NCI-H748 (cell line): Measurements from ENCODE around the gene ULBP2.
"Not testable (repeated sequence)": the region's sequence is repeated elsewhere in the genome, so short reads cannot be mapped to it uniquely, and the experiment has no call there.

Experiments used
- DNase-seq: peaks from one replicate; lab custom pipeline; 2025; ENCODE audit not compliant: unreplicated experiment; lab: John Stamatoyannopoulos, UW

Gene ULBP2

DNA sequence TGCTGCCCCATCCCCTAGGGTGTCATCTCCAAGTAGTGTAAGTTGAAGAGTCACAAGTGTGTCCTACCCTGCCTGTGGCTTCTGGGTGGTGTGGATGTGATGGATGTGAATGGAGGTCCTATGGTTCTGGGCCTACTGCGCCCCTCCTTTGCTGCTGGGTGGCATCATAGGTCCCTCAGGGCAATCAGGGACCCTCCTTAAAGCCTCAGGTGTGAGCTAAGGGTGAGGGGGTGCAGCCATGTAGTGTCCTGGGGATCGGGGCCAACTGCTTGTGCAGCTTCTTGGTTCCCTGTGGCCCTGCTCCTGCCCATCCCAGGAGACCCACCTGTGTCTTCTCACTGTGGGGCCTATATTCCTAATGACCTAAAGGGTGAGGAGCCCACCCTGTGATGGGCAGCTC lies 24.5 kb downstream of the ULBP2 start:
- not testable (repeated sequence) for DNase-seq

DNA sequence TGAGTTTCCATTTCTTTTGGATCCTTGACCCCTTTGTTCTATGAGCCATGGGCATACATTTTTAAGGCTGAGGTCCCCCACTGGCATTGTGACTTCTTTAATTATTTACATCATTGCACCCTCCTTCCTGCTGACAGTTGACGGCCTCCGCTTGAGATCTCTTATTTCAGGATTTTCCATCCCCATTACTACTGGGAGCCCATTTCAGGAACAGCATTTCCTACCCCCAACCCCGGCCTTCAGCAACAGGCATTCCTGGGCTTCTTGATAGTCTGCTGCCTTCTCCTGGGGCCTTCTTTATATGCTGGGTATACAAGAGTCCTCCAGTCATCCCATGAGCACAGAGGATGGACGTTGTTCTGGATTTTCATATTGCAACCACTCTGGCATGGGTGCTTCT lies 25.8 kb downstream of the ULBP2 start:
- no peak for DNase-seq

DNA sequence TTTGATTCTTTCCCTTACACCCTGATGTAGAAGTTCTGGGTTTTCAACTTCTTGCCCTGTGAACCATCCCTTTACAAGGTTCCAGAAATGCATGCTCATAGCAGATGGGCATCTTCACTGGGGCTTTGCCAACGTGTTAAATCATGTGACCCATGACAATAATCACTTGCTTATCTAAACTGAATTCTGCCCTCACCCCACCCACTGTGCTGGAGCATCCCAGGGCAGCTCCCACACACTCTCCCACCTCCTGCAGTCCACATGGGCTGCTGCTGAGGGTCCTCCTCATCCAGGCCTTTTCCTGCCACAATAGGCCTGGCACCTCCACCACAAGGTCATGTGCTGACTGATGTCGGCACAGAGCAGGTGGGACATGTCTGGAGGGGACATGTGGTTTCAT lies 26.2 kb downstream of the ULBP2 start:
- DNase-seq: not testable (repeated sequence)

DNA sequence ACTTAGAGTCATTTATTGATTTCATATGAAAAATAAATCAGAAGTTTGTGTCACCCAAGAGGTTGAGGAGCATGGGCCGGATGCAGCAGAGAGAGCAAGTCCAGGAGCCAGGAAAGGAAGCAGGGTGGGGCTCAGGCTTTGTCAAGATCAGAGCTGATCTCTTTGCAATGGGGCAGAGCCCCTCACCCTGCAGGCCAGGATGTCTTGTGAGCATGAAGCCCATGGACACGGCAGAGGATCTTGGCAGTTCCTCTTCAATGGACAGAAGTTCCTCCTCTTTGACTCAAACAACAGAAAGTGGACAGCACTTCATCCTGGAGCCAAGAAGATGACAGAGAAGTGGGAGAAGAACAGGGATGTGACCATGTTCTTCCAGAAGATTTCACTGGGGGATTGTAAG lies 27.1 kb downstream of the ULBP2 start:
- not testable (repeated sequence) for DNase-seq

DNA sequence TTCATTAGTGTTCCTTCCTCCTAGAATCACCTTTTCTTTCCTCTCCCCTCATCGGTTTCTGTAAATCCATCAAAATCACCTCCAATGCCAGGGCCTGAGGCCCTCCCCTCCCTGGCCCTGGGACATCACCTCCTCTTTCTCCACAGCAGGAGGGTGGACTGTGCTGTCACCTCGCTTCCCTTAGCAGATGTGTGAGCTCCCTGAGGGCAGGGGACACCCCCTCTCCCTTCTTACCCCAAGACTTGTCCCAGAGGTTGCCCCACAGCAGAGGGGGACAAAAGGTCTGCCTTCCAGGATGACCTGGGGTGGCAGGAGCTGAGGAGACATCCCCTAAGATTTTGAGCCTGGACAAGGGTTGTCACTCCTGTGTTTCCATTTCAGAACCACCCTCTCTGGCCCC lies 27.8 kb downstream of the ULBP2 start:
- DNase-seq: no peak

DNA sequence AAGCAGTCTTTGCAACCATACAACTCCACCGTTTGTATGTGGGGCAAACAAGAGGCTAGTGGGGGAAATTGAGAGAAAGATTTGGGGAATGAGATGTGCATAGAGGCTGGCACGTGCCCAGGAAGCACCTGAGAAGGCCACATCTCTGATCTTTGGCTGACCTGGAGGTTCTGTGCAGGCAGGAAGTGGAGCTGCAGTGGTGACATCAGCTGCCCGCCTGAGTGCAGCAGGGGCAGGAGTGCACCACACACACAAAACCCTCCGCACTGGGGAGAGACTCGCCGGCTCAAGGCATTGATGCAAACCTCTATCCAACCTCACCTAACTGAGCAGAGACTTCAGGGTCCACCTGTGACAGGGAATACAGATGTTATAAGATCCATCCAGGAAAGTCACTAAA lies 32.6 kb downstream of the ULBP2 start:
- not testable (repeated sequence) for DNase-seq

DNA sequence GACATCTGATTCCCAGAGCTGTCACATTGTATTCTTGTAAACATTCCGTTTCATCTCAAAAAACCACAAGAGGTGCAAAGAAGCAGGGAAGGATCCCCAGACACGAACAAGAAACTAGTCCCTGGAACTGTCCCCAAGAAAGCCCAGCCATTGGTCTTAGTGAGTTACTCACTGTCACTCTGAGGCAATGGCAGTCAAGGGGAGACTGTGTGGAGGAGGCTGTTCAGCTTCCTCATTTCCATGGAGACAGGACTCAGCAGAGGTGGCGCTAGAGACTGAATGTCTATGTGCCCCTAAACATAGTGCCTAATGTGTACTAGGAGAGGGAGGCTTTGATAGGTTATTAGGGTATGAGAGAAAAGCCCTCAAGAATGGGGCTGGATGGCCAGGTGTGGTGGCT lies 33.0 kb downstream of the ULBP2 start:
- DNase-seq: peak; percentile 24

DNA sequence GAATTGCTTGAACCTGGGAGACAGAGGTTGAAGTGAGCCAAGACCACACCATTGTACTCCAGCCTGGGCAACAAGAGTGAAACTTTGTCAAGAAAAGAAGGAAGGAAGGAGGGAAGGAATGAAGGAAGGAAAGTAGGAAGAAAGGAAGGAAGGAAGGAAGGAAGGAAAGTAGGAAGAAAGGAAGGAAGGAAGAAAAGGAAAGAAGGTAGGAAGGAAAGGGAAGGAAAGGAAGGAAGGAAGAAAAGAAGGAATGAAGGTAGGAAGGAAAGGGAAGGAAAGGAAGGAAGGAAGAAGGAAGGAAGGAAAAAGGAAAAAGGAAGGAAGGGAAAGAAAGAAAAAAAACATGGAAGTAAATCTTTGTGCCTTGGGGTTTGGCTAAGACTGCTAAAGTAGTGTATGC lies 33.6 kb downstream of the ULBP2 start:
- no peak for DNase-seq

DNA sequence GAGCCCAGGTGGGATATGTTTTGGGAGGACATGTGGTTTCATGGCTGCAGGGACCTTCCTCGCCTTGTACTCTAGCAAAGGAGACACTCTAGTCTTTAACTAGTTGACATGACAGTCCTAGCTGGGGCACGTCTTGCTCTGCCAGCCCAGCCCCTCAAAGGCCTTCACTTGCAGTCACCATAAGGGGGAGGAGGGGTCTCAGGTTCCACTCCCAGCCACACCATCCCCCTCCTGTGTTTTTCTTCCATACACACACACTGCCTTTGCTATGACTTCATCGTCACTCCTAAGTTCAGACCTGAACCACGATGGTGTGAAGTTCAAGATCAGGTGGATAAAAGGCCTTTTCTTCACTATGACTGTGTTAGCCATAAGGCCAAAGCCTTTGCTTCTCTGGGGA lies 35.4 kb downstream of the ULBP2 start:
- DNase-seq: no peak

DNA sequence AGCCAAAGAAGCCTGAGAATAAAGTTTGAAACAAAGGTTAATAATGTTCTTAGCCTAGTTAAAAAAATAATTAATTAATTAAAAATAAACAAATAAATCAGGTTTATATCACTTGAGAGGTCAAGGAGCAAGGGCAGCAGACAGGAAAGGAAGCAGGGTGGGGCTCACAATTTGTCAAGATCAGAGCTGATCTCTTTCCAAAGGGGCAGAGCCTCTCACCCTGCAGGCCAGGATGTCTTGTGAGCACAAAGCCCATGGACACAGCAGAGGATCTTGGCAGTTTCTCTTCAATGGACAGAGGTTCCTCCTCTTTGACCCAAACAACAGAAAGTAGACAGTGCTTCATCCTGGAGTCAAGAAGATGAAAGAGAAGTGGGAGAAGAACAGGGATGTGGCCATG lies 36.8 kb downstream of the ULBP2 start:
- no peak for DNase-seq

DNA sequence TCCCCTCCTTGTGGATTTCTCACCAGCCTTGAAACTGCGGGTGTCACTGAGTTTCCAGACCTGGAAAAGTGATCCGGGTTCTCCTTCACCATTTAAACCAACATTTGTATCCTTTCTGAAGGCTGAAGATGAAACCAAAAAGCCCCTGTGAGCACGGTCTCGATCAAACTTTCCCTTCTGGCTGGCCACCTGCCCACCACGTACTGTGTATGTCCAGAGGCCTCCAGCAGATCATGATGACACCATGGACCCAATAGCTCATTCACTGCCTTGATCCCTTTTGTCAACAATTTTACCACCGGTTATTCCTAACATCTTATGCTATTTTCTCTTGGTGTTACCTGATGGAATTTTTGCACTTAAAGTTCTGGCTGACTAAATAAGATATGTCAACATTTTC lies 37.5 kb downstream of the ULBP2 start:
- DNase-seq: no peak

DNA sequence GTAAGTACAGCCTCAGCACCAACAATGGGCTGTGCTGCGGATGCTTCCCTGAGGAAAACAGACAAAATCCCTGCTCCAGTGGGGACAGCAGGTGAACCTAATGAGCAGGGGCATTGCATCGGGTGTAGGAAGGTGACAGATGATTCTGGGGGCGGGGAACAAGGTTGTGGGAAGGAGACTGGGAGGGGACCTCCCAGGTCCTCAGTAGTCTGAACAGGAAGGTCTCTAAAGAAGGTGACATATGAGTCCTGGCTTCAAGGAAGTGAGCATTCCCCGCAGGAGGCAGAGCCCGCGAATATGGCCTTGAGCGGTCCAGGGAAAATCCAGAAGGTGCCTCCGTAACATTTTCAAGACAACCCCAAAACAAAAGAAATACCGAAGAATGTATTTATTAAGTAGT lies 41.3 kb downstream of the ULBP2 start:
- DNase-seq: no peak

DNA sequence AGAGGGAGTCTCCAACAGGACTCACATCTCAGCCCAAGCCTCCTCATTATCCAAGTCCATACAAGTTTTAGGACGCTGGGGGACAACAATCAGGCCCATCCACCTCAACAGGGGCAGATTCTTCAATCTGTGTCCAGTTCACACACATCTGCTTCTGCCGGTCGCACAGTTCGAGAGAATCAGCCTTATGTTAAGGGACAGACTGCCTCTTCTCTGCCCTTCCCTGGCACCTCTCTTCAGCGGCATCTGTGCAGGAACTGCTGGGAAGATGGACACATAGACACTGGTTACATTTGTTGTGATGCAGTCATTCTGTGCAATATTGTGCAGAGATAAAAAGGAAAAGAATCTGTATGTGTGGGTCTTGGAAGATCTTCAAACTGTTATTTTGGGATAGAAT lies 43.0 kb downstream of the ULBP2 start:
- DNase-seq: no peak

DNA sequence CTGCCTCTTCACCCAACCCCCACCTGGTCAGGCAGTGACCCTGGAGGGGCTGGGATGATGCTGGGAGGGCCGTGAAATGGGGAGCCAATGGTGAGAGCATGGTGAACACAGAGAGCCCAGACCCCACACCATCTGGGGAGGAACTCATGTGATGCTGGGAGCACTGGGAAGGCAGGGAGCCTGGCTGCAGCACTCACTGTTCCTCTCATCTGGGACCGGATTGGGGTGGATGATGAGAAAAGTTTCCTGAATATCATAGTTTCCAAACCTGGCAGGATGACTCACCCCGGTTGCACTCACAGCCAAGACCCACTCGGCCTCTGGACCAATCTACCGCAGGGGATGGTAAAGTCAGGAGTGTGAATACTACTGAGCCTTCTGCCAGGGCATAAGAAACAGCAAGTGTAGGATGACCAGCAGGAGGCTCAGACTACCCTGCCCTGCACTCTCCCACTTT lies 43.7 kb downstream of the ULBP2 start:
- DNase-seq: no peak

DNA sequence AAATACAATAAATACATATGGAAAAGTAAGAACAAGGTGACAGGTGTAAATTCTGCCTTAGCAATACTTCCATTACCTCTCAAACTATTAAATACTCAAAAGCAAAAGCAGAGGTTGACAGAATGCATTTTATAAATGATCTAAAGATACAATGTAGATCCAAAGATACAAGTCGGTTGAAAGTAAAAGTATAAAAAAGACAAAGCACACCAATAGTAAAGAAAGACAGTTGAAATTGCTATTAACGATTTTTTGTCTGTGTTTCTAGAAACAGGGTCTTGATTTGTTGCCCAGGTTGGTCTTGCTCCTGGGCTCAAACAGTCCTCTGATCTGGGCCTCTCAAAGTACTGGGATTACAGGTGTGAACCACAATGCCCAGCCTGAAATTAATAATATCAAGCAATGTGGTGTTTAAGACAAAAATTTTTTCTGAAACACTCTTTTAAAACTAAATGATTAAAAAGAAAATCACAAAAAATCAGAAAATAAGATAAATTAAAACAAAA lies 45.8 kb downstream of the ULBP2 start:
- no peak for DNase-seq

DNA sequence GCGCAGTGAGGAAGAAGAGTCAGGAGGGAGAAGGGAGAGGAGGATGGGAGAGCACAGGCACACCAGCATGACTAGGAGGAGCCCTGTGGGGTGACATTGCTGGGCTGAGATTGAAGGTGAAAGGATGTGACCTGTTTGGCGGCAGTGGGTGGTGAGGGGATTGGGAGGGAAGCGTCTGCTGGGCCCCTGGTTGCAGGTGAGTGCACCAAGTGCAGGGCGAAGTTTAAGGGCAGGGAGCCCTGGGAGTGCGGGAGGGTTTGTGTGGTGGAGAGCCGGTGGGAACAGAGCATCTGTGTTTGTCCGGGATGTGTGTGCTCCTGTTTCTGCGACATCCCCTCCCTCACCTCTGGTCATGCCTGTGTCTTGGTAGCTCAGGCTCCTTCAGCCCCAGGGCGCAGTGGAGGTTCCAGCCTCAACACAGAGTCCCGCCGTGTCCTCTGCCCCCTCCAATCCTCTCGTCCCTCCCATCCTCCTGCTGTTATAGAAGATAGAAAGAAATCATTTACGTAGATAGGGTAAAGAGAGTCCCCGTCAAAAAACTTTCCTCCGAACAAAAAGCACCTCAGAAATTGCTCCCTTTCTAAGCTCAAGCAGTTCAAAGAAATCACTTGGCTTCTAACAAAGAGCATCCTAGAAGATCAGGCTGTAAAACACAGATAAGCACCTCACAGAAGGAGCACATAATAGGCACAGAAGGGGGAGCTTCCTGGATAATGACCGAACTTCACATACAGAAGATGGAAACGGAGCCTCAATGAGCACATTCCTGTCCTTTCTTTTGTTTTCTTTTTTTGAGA lies 46.9 kb downstream of the ULBP2 start:
- DNase-seq: no peak

DNA sequence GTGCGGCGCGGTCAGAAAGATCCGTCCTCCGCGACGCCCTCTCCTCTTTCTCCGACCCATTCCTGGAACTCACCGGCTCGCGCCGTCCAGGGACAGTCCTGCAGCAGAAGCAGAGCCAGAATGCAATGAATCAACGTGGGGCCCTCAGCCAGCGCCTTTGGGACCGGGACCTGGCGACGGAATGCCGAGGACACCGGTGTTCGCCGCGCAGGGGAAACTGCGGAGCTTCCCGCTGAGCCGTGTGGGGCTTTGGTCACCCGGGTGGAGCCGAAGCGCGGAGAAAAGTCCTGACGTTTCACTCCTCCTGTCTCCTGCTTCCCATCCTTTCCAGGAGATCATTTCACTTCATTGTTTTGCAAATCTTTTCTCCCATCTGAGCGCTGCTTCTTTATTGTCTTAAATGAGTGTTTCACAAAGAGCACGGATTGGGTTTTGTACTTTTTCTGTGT lies 48.4 kb downstream of the ULBP2 start:
- DNase-seq: peak; percentile 17

DNA sequence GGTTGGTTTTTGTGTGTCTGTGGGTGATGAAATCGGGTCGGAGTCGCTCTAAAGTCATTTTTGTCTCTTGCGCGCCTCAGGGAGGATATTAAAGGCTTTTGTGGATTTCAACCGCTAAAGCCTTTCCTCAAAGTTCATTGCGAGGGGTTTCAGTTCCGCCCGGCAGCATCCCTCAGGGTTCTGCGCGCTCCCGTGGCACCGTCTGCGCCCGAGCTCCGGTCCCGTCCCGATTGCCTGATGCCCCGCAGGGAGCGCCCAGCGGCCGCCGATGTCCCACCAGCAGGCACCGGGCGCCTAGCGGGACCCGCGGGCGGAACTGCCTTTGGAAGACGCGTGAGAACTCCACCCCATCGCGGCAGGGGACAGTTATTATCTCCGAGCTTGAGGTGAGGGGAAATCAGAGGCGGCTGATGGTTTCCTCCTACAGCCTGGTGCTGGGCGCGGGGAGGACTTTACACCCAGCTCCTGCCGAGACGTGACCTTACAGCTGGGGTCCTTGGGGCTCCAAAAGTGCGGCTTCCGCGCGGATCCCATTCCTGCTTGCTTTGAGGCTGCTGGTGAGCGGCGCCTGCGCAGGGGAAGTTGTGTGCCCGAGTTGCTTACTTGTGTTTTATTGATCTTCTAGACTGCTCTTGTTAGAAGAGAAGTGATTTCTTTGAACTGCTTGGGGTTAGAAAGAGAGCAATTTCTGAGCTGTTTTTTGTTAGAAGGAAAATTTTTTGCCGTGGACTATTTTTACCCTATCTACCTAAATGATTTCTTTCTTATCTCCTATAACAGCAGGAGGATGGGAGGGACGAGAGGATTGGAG lies 49.1 kb downstream of the ULBP2 start:
- peak; percentile 48 for DNase-seq

DNA sequence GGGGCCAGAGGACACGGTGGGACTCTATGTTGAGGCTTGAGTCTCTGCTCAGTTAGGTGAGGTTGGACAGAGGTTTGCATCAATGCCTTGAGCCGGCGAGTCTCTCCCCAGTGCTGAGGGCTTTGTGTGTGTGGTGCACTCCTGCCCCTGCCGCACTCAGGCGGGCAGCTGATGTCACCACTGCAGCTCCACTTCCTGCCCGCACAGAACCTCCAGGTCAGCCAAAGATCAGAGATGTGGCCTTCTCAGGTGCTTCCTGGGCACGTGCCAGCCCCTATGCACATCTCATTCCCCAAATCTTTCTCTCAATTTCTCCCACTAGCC lies 49.6 kb downstream of the ULBP2 start:
- peak; percentile 40 for DNase-seq

DNA sequence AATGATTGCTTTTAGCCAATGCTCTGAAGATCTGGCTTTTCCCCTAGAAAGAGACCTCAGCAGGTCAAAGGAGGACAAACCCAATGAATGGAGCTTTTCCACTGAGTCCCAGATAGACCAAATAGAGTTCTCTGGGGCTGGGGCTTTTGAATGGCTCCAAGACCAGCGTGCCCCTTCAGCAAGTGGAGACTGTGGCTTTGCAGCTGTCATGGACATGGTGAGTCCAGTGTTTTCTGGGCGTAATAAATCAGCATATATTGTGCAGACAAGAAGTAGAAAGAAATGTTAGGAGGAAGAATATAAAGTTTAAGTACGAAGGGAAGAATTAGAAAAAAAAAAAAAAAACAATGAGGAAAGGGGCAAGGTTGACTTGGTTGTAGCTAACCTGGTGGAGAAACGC lies 50.0 kb downstream of the ULBP2 start:
- DNase-seq: no peak

DNA sequence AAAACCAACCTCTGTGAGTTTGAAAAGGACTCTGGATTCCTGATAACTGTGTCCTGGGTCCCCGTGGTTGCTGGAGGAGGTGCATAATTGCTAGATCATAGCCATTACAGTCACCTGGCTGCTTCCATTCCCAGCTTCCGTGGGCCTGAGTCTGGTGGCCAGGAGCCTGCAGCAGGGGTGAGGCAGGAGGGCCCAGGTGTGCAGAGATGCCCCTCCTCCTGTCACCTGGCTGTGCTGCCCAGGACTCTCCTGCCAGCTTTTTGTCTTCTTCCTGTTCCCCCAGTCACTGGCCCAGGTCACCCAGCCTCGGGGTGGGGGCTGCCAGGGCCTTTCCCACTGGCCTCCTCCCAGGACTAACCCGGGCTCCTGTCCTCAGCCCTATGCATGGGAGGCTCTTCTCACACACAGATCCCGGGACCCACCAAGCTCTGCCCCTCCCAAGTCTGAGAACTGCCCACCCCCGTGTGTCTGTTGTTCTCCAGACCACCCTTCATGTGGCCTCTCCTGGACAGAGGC lies 53.5 kb downstream of the ULBP2 start:
- DNase-seq: no peak

DNA sequence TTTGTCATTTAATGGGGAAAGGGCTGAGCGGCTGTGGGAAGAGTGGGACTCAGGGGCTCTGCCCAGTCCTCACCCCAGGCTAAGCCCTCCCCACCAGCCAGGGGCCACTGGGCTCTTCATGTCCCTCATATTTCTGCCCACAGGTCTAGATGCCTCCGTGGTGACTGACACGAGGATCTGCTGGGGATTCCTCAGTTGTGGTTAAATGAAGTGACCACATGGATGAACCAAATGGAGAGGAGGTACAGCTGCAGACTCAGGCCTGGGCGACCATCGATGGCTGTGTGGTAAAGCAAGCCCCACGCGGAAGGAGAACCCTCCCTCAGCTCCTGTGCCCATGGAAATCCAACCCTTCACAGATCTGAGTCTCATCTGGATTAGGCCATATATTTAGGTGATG lies 54.2 kb downstream of the ULBP2 start:
- no peak for DNase-seq
